IMR-90 (cell line): ENCODE measurements around the gene FAM221A. TPM values are rescaled to one million over a fixed set of nuclear protein-coding genes. Genes with fewer than 3 reads are reported as not detected.
"Not testable (repeated sequence)": the region's sequence is repeated elsewhere in the genome, so short reads cannot be mapped to it uniquely, and the experiment has no call there.

Source experiments
- ATAC-seq: fragments of 200-7000 bp; cut with Tn5 transposase; 2 replicates; pipeline ENCODE4 v1.9.1; 2020; ENCODE audit warnings: low read depth, mild to moderate bottlenecking, moderate library complexity
- BruUV-seq: library from RNA; stranded (reverse); fragments of 400-500 nt; replicated peaks from 2 replicates; lab custom pipeline; 2021; lab: Mats Ljungman, UMichigan
- CTCF ChIA-PET: fragments of 300-600 bp; formaldehyde crosslinking; extraction: SDS; loops from one replicate; lab custom pipeline; 2021; ENCODE audit warnings: antibody characterized with exemption; lab: Yijun Ruan, JAX
- POLR2A ChIA-PET: fragments of 300-600 bp; sonication (Branson Sonifier 250); formaldehyde crosslinking; loops from one replicate; lab custom pipeline; 2022; ENCODE audit warnings: antibody characterized with exemption; ENCODE audit not compliant: unreplicated experiment; lab: Charles Lee
- DNase-seq: peaks from one replicate; pipeline ENCODE4 v3.0.0; 2013
- H2AFZ ChIP-seq: replicated peaks from 2 replicates; pipeline ENCODE3; 2013; ENCODE audit warnings: low read length, mild to moderate bottlenecking; ENCODE audit not compliant: poor library complexity
- H2AK5ac ChIP-seq: 2 replicates; pipeline ENCODE4 v1.6.1; 2013; ENCODE audit warnings: low read depth, low read length, inconsistent platforms
- H2AK9ac ChIP-seq: replicated peaks from 2 replicates; pipeline ENCODE3; 2013; ENCODE audit warnings: mild to moderate bottlenecking, low read depth, low read length, moderate library complexity; ENCODE audit not compliant: poor library complexity
- H2BK120ac ChIP-seq: 2 replicates; pipeline ENCODE4 v1.6.1; 2013; ENCODE audit warnings: low read depth, low read length, inconsistent platforms
- H2BK15ac ChIP-seq: 3 replicates; pipeline ENCODE4 v1.6.1; 2013; ENCODE audit warnings: low read depth, low read length, inconsistent platforms
- H2BK20ac ChIP-seq: 2 replicates; pipeline ENCODE4 v1.6.1; 2013; ENCODE audit warnings: low read depth, mild to moderate bottlenecking, inconsistent platforms, low read length, moderate library complexity
- H2BK5ac ChIP-seq: 2 replicates; pipeline ENCODE4 v1.6.1; 2013; ENCODE audit warnings: mild to moderate bottlenecking, low read depth, low read length, inconsistent platforms; ENCODE audit not compliant: poor library complexity, severe bottlenecking
- H3K14ac ChIP-seq: replicated peaks from 2 replicates; pipeline ENCODE4 v1.6.1; 2013; ENCODE audit warnings: low read depth, low read length, inconsistent platforms
- H3K18ac ChIP-seq: 2 replicates; pipeline ENCODE4 v1.6.1; 2013; ENCODE audit warnings: low read depth, low read length, control low read depth
- H3K23ac ChIP-seq: 2 replicates; pipeline ENCODE4 v1.6.1; 2013; ENCODE audit warnings: low read depth, low read length, inconsistent platforms
- H3K27ac ChIP-seq: 2 replicates; pipeline ENCODE4 v1.5.1; 2013; ENCODE audit warnings: mild to moderate bottlenecking, control low read depth, low read length; ENCODE audit not compliant: insufficient read depth
- H3K27me3 ChIP-seq: 2 replicates; pipeline ENCODE4 v1.6.1; 2013; ENCODE audit warnings: low read length; ENCODE audit not compliant: control insufficient read depth, insufficient read depth
- H3K36me3 ChIP-seq: 2 replicates; pipeline ENCODE4 v1.6.1; 2013; ENCODE audit warnings: low read length, mixed read lengths; ENCODE audit not compliant: control insufficient read depth, insufficient read depth
- H3K4ac ChIP-seq: 2 replicates; pipeline ENCODE4 v1.6.1; 2013; ENCODE audit warnings: low read depth, low read length, inconsistent platforms
- H3K4me1 ChIP-seq: 2 replicates; pipeline ENCODE4 v1.6.1; 2013; ENCODE audit warnings: low read length, mixed read lengths; ENCODE audit not compliant: control insufficient read depth, insufficient read depth
- H3K4me2 ChIP-seq: 2 replicates; pipeline ENCODE4 v1.6.1; 2013; ENCODE audit warnings: low read depth, mild to moderate bottlenecking, control low read depth, low read length, moderate library complexity
- H3K4me3 ChIP-seq: 2 replicates; pipeline ENCODE4 v1.5.1; 2013; ENCODE audit warnings: low read depth, mild to moderate bottlenecking, control low read depth, low read length, moderate library complexity; ENCODE audit not compliant: insufficient read depth
- H3K56ac ChIP-seq: 2 replicates; pipeline ENCODE4 v1.6.1; 2013; ENCODE audit warnings: low read length, inconsistent platforms; ENCODE audit not compliant: insufficient read depth; ENCODE audit errors: extremely low read depth
- H3K79me1 ChIP-seq, 2 experiments: 2 replicates each; pipeline ENCODE4 v1.6.1; 2013; ENCODE audit warnings: low read length in 2 of 2, inconsistent platforms in 1 of 2, low read depth in 1 of 2
- H3K9ac ChIP-seq: 2 replicates; pipeline ENCODE4 v1.6.1; 2013; ENCODE audit warnings: low read depth, low read length, control low read depth
- H3K9me1 ChIP-seq: 2 replicates; pipeline ENCODE4 v1.6.1; 2013; ENCODE audit warnings: low read length, inconsistent platforms; ENCODE audit not compliant: insufficient read depth
- H3K9me3 ChIP-seq: 2 replicates; pipeline ENCODE4 v1.6.1; 2013; ENCODE audit warnings: low read length; ENCODE audit not compliant: control insufficient read depth, insufficient read depth
- H4K20me1 ChIP-seq: 2 replicates; pipeline ENCODE4 v1.6.1; 2013; ENCODE audit warnings: low read length, inconsistent platforms; ENCODE audit not compliant: insufficient read depth
- H4K5ac ChIP-seq: 2 replicates; pipeline ENCODE4 v1.6.1; 2013; ENCODE audit warnings: mild to moderate bottlenecking, low read depth, low read length, control low read depth
- H4K8ac ChIP-seq, 2 experiments: 2 replicates each; pipeline ENCODE4 v1.6.1; 2013; ENCODE audit warnings: low read depth in 2 of 2, low read length in 2 of 2, control low read depth in 1 of 2, inconsistent platforms in 1 of 2
- H4K91ac ChIP-seq: 2 replicates; pipeline ENCODE4 v1.6.1; 2013; ENCODE audit warnings: low read depth, low read length, inconsistent platforms; ENCODE audit not compliant: insufficient read depth
- USF2 ChIP-seq: fragments of 150-350 bp; IDR thresholded peaks from 2 replicates; pipeline ENCODE4 v1.6.1; 2017; ENCODE audit warnings: mild to moderate bottlenecking, antibody characterized with exemption, low read length, low read depth
- WGBS, 2 experiments: methylation state at CpG; one replicate each; pipeline versions ENCODE4 v1.1.5 to v1.1.7; 2013; ENCODE audit warnings: missing lambda C conversion rate in 2 of 2; ENCODE audit not compliant: insufficient read length in 1 of 2; ENCODE audit errors: extremely low coverage in 2 of 2; 5-methylcytosine and 5-hydroxymethylcytosine counted together
- dilution Hi-C: fragments of 300-500 bp; cut with HindIII; formaldehyde crosslinking; loops from one replicate; pipeline ENCODE4 v1.14.3; 2018; ENCODE audit warnings: low sequenced_read_pairs; ENCODE audit not compliant: unreplicated experiment
- in situ Hi-C: fragments of 300-500 bp; cut with MboI; formaldehyde crosslinking; loops from 3 replicates; pipeline ENCODE4 v1.14.3; 2019; ENCODE audit warnings: low sequenced_read_pairs, inconsistent platforms, mixed read lengths
- intact Hi-C: fragments of 100-400 bp; cut with micrococcal nuclease; formaldehyde crosslinking; loops from 2 replicates; pipeline ENCODE4 v1.10.0; 2022
- polyA plus RNA-seq, 3 experiments: library from polyadenylated mRNA; depleted of rRNA; stranded (reverse); fragments of >200 nt; gene quantifications; 2 replicates each; pipeline ENCODE4 v1.2.3, GENCODE V29; 2012; ENCODE audit warnings: low replicate concordance in 1 of 3
- total RNA-seq: library from RNA; depleted of rRNA; stranded (reverse); fragments of >200 nt; gene quantifications from 2 replicates; pipeline ENCODE4 v1.2.3, GENCODE V29; 2012

The FAM221A gene
- total and polyA plus RNA-seq, 2 of the 4 experiments (the other 2 are of a cell fraction) = 1.1 to 2.1 TPM

- TF ChIP-seq USF2 = no peak
Measured at GRCh38 chr7:23680414-23681405, 711 bp downstream of the FAM221A start (continued).

DNA sequence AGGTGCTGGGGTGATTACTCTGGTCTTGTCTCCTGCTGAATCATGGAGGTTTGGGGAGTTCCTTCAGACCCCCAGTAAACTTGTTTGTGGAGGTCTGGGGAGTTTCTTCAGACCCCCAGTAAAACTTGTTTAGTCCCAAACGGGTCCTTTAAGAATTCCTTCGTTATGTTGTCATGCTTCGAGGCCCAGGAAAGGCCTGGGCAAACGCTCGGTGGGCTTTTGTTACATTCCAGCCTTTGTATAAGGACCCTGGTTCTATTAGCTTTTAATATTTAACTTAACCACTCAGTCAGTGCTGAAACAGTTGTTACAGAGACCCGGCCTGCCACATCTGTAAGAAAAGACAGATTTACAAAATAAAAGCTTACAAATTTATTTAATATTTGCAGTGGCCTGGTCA, 4.0 kb downstream of the FAM221A start:
- CTCF ChIA-PET = interaction anchor here (0.6 kb wide), 1 partner anchor 37 kb away, joined by 4 read pairs; no protein-coding TSS in a partner anchor
- H3K9me1 ChIP-seq, H2AFZ ChIP-seq, H4K8ac ChIP-seq, H2BK15ac ChIP-seq, H3K79me1 ChIP-seq, H3K4me3 ChIP-seq, H3K36me3 ChIP-seq, H3K23ac ChIP-seq, H3K9me3 ChIP-seq, H4K20me1 ChIP-seq, H3K9ac ChIP-seq, ATAC-seq, H2AK5ac ChIP-seq, dilution Hi-C loops, POLR2A ChIA-PET, H3K4me2 ChIP-seq, H4K91ac ChIP-seq, H3K18ac ChIP-seq, H4K5ac ChIP-seq, H2BK120ac ChIP-seq, H2AK9ac ChIP-seq, H3K56ac ChIP-seq, BruUV-seq, H3K27me3 ChIP-seq, H3K4ac ChIP-seq, H2BK20ac ChIP-seq, H3K27ac ChIP-seq, H3K4me1 ChIP-seq, H3K14ac ChIP-seq, H2BK5ac ChIP-seq, DNase-seq: not testable (repeated sequence)
- intact Hi-C loops (loop anchor here (5.0 kb wide), 1 partner anchor 87 kb away; the partner anchor contains the start of gene CCDC126), in situ Hi-C loops (loop anchor here (10.0 kb wide), 1 partner anchor 89 kb away; the partner anchor contains the start of gene CCDC126)
- WGBS, 2 experiments = no CpG with 5 or more reads among the region's 6 CpGs
